ENCODE data around the gene ORM1.
A peak's percentile ranks its signal among the peaks of the same experiment; 100 is the strongest.

ORM1 gene

DNA sequence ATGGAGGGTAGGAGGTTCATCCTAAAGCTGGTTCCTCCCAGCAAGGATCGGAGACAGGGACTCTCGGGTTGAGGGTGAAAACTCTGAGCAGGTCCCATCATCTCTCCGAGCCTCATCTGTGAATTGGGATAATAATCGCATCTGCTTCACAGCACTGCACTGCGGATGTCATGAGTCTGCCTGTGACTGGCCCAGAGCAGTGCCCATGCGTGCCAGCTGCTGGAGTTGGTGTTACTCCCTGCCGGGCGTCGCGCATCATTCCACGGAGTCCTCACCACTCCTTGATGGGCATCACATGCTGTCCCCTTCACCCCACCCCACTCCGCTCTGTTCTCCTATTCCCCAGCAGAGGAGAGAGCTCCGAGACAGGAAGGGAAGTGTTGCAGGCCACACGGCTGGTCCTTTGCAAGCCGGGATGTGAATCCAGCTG lies 35.1 kb upstream of the ORM1 start:
- no peak for DNase-seq (ENCODE audit: low read depth)

GRCh38 chr9:114288193-114289091 lies 34.5 kb upstream of the ORM1 start:
- no peak for DNase-seq (ENCODE audit: low read depth)

GRCh38 chr9:114289106-114289505 lies 33.8 kb upstream of the ORM1 start:
- no peak for DNase-seq (ENCODE audit: low read depth)

GRCh38 chr9:114289571-114290481 lies 33.1 kb upstream of the ORM1 start:
- DNase-seq (ENCODE audit: low read depth) = no peak

GRCh38 chr9:114290561-114290986 lies 32.3 kb upstream of the ORM1 start:
- DNase-seq (ENCODE audit: low read depth) = no peak

GRCh38 chr9:114291064-114291474 lies 31.8 kb upstream of the ORM1 start:
- DNase-seq (ENCODE audit: low read depth) = peak; percentile 67

DNA sequence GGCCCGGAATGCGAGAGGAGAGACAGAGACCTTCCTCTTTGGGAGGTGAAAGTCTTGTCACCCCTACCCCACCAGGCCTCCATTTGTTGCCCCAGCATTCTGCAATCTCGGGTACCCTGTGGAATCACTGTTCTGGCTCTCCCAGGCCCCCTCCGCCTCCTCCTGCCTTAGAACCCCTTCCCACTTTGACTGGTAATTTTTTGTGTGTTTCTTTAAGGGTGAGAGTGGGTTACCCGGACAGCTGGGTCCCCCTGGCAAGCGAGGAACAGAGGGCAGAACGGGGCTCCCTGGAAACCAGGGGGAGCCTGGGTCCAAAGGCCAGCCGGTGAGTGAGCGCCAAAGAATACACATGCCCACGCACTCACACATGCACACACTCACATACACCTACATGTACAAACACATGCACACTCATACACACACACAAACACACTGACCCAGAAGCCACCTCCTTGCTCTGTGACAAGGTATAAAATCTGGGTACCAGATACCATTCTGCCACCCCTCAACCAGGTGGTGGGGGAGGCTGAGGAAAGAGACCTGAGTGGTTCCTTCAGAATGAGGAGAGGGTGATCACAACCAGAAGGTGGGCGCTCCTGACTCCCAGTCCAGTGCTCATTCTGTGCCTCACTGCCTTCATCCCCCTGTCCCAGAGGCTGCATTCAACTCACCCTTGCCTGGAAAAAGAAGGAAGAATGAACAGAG lies 30.9 kb upstream of the ORM1 start:
- no peak for DNase-seq (ENCODE audit: low read depth)

- no peak for DNase-seq (ENCODE audit: low read depth)
These were observed 28.2 kb upstream of the ORM1 start for GRCh38 chr9:114294664-114295063.

- DNase-seq (ENCODE audit: low read depth) = no peak
These were observed 26.6 kb upstream of the ORM1 start for GRCh38 chr9:114296338-114296737.

GRCh38 chr9:114299286-114300152 lies 23.4 kb upstream of the ORM1 start:
- DNase-seq (ENCODE audit: low read depth) = no peak

DNA sequence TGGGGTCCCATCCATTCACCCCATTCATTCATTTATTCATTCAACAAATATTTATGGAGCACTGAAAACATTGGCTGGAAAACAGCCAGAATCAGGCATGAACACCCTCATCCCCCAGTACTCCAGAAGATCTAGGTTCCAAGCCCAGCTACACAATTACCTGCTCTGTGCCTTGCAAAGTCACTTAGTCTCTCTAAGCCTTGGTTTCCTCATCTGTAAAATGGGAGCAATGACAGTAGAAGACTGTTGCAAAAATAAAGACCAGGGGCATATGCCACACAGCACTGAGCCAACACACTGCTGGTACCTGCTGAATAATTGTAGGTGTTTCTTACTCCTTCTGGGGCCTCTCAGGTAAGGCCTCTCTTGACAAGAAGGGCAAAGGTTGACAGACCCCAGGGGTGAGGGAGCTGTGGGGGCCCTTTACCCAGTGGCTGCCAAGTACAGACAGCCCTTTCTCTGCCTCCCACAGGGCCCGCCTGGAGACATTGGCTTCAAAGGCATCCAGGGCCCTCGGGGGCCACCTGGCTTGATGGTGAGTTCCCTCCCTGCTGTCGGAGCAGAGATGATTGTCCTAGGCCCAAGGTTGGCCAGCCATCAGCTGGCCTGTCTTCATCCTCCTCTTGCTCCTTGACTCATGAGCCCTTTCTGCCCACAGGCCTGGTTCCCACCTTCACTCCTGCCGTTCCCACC lies 22.6 kb upstream of the ORM1 start:
- no peak for DNase-seq (ENCODE audit: low read depth)

- no peak for DNase-seq (ENCODE audit: low read depth)
These were observed 21.8 kb upstream of the ORM1 start for GRCh38 chr9:114300846-114301797.

- DNase-seq (ENCODE audit: low read depth) = no peak
These were observed 20.9 kb upstream of the ORM1 start for GRCh38 chr9:114301798-114302565.

- DNase-seq (ENCODE audit: low read depth) = no peak
These were observed 20.2 kb upstream of the ORM1 start for GRCh38 chr9:114302727-114303126.

DNA sequence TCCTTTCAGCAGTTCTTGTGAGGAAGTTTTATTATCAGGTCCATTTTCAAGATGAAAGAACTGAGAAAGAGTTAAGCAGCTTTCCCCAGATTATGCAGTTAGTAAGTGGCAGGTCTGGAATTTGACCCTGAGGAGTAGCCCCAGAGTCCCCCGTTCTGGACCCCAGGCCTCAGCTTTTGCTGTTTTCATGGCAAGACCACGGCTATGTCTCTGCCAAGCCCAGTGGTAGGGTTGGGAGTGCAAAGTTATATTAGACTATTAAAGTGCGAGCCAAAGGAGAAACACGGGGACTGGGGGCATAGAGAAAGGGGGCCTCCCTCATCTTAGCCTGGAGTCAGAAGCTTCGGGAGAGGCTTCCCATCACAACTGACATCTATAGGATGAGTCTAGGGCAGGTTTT lies 19.3 kb upstream of the ORM1 start:
- DNase-seq (ENCODE audit: low read depth) = no peak

GRCh38 chr9:114303977-114304376 lies 18.9 kb upstream of the ORM1 start:
- no peak for DNase-seq (ENCODE audit: low read depth)

DNA sequence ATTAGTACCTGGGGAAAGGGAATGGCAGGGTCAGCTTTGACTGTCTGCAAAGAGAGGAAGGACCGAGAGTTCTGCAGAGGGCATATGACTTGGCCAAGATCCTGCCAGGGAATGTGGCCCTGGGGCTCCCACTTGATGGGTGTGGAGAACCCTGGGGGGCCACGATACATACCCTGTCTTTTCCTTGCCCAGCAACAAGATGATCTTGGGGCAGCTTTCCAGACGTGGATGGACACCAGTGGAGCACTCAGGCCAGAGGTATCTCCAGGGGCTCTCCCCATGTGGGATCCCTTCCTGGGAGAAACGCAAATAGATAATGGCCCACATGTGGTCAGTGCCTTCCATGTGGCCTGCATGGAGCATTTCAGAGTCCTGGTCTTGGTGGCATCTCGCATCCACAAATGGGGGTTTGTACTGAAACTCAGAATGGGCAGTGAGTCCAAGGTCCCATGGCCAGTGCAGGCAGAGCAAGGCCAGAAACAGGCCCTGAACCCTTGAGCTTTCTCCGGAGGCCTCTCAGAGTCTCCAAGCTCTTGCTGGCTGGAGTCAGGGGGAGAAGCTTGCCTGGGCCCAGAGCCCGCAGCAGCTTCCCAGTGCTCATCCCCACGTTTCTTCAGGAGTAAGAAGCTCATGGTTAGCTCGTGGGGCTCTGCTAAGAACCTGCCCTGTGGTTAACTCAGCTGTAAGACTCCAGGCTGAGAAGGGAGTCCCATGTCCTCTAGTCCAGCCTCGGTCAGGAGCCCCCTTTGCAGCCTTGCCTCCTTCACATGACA lies 18.3 kb upstream of the ORM1 start:
- DNase-seq (ENCODE audit: low read depth) = no peak

DNA sequence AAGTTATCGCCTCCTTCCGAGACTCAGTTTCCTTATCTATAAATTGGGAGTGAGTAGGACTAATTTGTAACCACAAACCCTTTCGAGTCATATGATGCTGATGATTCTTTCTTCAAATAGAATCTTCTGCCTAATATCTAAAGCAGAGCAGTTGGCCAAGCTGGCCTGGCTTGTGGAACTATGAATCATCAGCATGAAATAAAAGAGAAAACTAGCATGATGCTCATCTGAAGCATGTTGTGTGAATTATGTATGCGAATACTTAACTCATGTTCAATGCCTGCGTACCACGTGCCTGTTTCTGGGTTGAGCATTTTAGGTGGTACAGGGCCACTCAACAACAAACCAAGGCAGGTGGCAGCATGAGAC lies 15.0 kb upstream of the ORM1 start:
- no peak for DNase-seq (ENCODE audit: low read depth)
